HG03039 (cell line): ENCODE results near the gene RTBDN.
"Not testable (repeated sequence)": the region's sequence is repeated elsewhere in the genome, so short reads cannot be mapped to it uniquely, and the experiment has no call there.

Source experiments
- ATAC-seq: cut with Tn5 transposase; IDR thresholded peaks from one replicate; pipeline ENCODE4 v1.9.1; 2021; ENCODE audit warnings: mild to moderate bottlenecking, moderate library complexity; ENCODE audit not compliant: unreplicated experiment

The RTBDN gene

DNA sequence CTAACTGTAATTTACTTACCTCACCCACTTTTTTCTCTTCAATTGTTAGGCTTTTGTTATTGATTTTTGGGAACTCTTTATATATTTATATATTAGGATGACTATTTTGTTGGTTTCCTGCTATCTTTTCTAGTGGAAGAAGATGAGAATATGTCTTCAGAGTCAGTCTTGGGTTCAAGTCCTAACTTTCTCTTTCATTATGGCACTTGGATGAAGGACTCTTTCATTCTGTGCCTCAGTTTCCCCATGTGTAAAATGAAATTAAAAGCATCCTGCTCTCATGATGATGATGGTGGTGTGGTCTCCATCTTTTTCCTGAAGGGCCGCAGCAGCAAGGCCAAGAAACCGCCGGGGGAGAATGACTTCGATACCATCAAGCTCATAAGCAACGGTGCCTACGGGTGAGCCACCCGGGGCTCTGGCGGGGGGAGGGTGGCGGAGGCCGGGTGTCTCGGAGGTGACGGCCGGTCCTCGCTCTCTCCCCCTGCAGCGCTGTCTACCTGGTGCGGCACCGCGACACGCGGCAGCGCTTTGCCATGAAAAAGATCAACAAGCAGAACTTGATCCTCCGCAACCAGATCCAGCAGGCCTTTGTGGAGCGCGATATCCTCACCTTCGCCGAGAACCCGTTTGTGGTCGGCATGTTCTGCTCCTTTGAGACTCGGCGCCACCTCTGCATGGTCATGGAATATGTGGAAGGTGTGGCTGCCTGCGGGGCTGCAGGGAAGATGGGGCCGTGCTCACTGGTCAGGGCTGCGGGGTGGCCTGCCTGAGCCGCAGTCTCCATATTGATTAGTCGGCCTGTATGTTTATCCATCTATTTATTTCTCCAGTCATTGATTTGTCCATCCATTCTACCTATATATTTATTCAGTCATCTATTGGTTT lies 23.9 kb upstream of the RTBDN start:
- ATAC-seq, result no peak

DNA sequence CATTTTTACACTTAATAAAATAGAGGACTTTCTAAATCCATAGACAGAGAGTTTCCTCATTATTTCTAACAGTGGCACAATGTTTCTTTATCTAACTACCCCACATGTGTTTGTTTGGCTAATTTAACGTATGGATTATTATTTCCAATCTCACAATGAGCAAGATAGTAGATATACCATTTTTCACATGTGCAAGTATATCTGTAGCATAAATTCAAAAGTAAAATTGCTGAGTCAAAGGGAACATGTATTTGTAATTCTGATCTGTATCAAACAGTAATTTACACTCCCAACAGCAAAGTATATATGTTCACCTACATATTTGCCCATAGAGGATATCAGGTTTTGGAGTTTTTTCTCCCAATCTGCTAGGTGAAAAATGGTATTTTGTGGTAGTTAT lies 22.3 kb upstream of the RTBDN start:
- no peak for ATAC-seq

DNA sequence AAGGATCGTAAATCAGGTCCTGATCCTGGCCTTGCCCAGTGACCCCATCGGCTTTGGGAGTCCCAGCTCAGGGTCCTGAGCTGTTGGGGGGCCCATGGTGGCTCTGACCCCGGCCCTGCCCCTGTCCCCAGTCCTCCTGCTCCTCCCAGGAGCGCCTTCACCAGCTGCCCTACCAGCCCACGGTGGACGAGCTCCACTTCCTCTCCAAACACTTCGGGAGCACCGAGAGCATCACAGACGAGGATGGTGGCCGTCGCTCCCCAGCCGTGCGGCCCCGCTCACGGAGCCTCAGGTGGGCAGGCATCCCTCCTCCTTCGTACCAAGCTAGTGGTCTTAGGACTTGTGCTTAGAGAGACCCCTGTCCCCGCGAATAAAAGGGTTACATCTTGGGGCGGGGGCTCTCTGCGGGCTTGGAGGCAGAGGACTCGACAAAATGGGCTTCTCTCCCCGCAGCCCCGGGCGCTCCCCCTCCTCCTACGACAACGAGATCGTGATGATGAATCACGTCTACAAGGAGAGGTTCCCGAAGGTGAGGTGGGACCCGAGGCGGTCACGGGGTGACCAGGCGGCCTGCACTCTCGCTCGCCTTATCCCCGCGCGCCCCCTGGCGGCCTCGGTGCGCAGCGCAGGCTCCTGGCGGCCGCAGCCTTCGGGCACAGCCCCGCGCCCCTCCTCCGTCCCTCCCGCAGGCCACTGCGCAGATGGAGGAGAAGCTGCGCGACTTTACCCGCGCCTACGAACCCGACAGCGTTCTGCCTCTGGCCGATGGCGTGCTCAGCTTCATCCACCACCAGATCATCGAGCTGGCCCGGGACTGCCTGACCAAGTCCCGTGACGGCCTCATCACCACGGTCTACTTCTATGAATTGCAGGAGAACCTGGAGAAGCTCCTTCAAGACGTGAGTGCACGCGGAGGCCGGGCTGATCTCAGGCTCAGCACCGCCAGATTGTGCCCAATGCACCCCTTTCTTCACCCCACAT lies 13.1 kb upstream of the RTBDN start:
- ATAC-seq, result no peak

DNA sequence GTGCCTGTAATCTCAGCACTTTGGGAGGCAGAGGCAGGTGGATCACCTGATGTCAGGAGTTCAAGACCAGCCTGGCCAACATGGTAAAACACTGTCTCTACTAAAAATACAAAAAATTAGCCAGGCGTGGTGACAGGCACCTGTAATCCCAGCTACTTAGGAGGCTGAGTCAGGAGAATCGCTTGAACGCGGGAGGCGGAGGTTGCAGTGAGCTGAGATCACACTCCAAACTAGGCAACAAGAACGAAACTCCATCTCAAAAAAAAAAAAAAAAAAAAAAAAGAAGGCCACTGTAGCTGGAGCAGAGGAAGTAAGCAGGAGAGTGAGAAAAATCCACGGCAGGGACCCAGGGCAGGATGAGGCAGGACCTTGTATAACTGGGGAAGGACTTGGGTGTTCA lies 12.2 kb upstream of the RTBDN start:
- not testable (repeated sequence) for ATAC-seq

DNA sequence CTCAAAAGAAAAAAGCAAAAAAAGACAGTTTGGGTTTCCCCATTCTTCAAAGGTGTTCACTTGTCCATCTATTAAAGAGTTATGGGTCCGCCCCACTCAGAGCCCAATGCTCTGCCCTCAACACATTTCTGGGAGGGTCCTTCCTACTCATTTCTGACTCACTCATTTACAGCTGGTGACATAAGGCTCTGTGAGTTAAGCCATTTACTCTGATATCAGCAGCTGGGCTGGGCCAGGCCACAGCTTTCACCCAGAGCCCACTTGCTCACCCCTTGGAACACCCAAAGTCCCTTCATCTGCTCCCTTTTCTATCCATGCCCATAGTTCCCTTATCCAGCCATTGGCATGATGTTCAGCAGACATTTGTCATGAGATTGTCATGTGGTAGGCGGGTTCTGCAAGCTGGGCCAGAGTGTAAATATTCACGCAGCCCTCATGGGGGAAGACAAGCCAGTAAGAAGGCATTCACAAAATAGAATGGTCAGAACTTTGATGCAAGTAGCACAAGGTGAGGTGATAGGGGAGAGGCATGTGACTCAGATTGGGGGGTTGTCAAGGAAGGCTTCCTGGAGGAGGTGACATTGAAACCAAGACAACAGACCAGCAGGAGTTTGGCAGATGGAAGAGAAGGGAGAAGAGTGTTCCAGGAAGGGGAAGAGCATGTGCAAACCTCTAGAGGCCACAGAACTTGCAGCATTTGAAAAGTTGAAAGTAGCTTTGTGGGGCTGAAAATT lies 9.8 kb upstream of the RTBDN start:
- ATAC-seq, result no peak

DNA sequence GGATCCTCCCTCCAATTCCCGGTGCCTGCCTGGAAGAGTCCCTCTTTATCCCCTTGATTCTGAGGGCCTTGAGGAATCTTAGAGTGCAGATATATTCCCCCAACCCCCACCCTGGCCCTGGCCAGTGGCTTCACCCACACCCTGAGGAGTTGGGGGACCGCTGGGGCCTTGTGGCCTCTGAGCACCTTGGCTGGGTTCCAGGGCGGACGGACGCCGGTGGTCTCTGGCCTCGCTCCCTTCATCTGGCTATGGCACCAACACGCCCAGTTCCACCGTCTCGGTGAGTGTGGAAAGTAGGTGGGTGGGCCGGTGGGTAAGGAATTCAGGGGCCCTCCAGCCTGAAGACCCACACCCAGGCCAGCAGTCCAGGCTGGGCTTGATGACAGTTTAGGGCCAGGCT lies 8.9 kb upstream of the RTBDN start:
- ATAC-seq, result no peak

DNA sequence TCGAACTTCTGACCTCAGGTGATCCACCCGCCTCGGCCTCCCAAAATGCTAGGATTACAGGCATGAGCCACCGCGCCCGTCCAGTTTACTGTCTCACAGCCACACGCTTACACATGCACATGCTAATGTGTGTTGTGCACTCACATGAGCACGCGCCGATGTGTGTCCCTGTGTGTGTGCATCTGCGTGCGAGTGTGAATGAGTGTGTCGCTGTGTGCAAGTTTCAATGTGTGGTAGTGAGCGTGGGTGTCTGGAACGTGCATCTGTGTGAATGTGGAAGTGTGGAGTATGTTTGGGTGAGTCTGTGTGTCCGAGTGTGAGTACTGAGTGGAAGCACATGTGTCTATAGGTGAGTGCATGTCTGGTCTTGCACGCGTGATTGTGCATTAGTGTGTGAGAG lies 8.1 kb upstream of the RTBDN start:
- ATAC-seq, result no peak

DNA sequence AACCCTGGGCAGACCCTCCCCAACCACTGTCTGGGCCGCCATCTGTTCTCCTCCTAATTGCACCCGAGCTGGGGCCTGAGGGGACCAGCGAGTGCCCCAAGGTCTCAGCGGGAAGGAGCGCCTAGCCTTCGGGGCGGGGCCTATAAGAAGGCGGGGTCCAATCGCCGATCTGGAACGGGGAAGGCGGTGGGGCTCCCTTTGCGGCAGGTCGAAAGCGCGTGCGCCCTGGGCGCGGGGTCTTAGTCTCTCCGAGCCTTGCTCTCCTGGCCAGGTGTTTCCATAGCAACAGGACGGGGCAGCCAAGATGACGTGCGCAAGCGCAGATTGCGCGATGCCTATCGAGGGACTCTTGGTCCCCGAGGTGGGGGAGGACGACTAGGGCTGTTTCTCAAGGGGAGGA lies 6.7 kb upstream of the RTBDN start:
- ATAC-seq, result no peak

DNA sequence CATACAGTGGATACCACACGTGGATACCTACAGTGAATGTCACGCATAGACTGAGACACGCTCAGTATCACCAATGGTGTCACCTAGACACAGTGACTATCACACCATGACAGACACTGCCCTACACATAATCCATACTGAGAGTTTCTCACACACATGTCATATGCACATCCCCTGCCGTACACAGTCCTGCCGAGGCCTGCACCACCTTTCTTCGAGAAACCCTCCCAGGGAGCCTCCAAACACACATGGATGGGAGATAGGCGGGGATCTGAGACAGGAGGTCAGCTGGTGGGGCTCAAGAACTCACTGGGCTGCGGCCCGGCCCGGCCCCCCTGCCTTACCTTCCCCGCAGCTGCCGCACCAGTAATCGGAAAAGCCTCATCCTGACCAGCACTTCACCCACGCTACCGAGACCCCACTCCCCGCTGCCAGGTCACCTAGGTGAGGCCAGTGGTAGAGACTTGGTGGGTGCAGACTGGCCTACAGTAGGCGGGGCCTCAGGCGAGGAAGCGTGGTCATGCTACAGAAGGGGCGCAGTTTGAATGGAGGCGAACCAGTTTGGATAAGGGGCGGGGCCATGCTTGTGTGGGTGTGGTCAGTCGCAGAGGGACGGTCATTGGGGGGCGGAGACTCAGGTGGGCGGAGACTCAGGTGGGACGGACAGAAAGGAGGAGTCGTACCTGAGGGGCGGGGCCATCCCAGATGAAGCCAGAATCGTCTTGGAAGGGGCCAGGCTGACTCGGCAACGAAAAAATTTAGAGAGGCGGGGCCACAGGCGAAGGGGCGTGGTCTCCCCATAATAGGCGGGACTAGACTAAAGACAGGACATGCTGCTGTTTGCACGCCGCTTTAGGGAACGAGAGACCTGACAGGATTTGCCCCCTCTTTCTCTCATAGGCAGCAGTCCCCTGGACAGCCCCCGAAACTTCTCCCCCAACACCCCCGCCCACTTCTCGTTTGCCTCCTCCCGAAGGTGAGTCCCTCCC lies 6.0 kb upstream of the RTBDN start:
- no peak for ATAC-seq

DNA sequence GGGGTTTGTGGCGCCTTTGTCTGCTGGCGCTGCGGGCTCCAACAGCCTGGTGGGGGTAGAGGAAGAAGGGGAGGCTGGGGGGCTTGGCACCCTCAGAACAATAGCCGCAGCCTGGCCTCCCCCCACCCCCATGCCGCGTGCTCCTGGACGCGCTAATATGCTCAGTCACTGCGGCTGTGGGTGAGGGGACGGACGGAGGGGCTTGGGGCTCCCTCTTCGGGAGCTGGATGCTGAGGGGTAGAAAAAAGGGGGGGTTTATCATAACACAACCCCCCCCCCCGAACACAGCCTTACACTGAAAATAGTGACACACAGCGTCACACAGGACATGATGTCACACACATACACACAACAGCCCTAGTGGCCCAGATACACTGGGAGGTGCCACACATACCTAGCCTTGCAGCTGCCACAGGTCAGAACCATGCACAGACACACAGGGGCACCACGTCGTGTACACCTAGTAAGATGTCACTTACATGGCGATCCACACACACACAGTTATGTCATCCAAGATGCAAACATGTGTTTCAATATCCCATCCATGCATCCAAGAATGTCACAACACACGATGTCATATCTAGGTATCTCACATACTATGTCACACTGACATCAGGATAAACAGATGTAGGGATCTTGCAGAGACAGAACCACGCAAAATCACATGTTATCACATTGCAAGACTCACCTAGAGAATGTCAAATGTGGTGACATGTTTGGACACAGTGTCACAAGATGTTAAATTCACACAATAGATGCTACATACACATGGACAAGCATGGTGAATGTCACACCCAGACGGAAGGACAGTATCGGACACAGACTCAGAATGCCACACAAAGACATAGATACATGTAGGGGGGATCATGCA lies 4.7 kb upstream of the RTBDN start:
- ATAC-seq, result no peak

DNA sequence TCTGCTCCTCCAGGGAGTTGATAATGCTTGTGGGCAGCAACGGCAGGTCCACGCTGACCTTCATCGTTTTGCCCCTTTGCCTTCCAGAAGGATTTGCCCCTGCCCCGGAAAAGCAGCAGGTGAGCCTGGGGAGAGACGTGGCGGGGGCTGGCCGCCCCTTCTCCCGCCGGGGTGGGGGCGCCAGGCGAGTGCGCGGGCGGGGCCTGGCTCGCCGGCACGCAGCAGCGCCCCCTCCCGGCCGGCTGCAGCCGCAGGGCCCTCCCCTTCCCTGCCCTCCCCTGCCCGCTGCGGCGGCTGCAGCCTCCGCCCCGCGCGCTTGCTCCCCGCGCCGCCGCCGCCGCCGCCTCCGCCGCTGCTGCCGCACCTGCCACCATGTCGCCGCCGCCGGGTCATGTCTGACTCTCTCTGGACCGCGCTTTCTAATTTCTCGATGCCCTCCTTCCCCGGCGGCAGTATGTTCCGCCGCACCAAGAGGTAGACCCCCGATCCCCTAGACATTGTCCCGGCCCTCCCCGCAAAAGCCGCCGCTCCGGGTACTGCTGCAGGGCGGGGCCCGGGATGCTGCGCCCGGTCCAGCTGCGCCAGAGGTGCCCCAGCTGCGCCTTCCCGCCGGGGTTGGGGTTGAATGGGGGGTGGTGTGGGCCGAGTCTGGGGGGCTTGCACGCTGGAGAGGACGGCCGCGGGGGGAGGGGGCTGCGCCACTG lies 4.0 kb upstream of the RTBDN start, which contains the start of gene MAST1:
Gene MAST1, plus strand, starts transcription at position 334 of the 704 bp plus-strand sequence. Its CDS starts 58 bp downstream, at position 392.
- no peak for ATAC-seq

DNA sequence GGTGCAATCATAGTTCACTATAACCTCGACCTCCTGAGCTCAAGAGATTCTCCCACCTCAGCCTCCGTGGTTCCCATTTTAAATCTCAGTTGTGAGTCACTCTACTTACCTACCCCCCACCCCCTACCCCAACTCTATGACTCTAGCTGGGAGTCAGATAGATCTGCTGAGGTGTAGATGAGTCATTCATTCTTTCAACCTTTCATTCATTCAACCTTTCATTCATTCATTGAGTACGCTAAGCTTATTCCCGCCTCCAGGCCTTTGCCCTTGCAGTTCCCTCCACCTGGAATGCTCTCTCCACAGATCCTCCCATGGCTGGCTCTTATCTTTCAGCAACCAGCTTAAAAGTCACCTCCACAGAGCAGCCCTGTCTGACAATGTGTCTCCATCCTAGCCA lies 2.8 kb upstream of the RTBDN start:
- ATAC-seq, result no peak

DNA sequence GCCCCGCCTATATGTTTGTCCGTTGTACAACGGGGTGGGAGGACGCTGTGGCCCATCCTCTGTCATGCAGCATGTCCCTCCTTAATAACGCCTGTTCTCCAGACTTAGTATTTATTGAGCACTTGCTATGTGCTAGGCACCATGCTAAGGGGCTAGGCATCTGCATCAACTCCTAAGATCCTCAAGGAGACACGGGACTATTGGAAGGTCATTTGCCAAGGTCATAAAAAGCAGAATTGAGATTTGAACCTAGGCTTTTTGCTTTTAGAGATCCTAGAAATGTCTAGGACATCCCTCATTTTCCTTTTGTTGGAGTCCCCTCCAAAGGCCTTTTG lies 2.1 kb upstream of the RTBDN start:
- no peak for ATAC-seq

DNA sequence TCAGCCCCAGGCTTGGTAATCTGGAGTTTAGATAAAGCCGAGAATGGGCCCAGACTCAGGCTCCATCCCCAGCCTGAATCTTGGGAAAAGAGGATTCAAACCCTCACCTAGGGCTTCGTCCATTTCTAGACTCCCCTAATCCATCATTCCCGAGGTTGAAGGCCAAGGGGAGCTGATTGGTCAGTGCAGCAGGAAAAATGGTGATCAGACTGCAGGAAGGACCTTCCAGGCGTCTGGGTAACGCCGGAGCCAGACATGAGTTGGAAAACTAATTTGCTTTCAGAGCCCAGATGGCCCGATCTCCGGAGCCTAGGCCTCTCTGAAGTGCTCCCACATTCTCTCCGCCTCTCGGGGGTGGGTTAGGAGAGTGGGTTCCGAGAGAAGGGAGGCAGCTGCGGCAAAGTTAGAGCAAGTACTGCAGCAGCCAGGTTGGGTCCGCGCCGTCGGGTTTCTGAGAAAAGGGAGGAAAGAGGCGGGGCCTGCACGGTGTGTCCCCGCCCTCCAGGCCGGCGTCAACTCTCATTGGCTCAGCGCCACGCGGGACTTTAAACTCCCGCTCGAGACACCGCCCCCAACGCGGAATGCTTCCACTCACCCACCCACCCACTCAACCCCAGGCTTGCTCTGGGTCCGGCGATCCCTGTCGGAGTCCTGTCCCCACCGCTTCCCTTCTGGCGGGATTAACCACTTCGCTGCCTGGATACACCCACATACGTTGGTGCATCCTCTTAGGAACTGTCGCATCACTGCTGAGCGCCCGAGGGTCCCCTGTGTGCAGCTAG lies 788 bp upstream of the RTBDN start:
- no peak for ATAC-seq

DNA sequence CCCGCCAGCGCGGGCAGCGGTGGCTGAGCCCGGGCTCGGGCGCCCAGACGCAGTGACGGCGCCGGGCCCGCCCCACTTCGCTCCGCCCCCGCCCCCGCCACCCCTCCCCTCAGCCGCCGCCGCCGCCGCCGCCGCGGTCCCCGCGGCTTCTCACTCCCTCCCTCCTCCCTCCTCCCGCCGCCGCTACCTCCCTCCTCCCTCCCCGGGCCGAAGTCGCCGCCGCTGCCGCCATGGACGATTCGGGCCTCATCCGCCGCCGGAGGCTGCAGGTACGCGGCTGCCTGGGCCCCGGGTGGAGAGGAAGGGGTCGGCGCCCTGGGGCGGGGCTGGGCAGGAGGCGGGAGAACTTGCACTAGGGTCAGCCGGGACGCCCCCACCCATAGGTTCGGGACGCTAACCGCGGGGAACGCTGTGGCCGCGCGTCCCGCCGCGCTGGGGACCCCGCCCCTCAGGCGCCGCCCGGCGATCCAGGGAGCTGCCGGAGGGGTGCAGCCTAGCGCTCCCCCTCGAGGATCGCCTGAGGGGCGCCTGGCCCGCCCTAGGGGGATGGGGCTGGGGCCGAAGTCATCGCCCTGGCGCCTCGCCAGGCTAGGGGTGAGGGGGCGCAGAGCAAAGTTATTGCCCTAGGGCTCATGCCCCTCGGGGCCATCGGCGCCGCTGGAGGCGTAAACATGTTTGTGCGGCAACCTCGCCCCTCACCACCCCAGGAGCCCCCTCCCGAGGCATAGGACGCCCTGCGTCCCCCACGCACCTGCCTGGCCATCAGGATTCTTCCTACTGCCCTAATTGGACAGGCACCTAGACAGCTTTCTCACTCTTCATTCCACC lies 427 bp downstream of the RTBDN start:
- ATAC-seq, result no peak

DNA sequence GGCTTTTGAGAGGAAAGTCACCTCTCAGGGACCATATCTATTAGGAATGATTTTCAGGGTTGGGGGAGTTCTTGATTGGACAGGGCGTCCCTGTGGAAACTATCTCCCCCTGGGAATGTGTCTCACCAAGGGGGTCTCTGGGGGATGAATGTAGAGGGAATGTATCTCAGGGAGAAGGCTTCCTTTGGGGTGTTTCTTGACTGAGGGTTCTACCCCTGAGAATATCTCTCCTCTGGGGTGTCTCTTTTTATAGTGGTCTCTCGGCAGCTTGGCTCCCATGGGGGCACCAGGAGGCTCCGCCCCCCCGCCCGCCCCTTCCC lies 1.0 kb downstream of the RTBDN start:
- ATAC-seq, result no peak

DNA sequence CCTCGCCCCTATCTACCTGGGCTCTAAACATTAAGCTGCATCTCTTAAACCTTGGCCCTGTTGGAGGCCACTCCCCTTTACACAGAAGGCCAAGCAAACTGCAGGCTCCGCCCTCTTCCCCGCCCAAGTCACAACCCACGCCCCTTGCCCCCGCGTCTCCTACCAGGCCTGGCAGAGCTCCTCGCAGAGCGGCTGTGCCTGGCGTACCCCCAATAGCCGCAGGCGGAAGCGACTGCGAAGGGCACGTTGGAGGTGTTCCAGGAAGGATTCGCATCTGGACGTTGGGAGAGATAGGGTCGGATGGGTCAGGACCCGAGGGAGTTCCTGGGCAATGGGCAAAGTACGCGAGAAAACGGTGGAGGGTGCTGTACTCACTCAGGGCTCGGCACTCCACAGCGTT lies 5.9 kb downstream of the RTBDN start:
- no peak for ATAC-seq
